Endodermal cell (in vitro differentiated cells): ENCODE results near the gene ABCC6. TPM values are rescaled to one million over a fixed set of nuclear protein-coding genes. Genes with fewer than 3 reads are reported as not detected.

Source experiments
- DNase-seq: peaks from one replicate; pipeline ENCODE4 v3.0.0-alpha.2; 2017
- H3K27ac ChIP-seq: 2 replicates; pipeline ENCODE4 v1.5.1; 2013; ENCODE audit warnings: mild to moderate bottlenecking, low read depth, low read length, moderate library complexity
- H3K27me3 ChIP-seq: 2 replicates; pipeline ENCODE4 v1.6.1; 2013; ENCODE audit warnings: mild to moderate bottlenecking, low read length, moderate library complexity; ENCODE audit not compliant: insufficient read depth, control insufficient read depth, poor library complexity, severe bottlenecking
- H3K36me3 ChIP-seq: 2 replicates; pipeline ENCODE4 v1.7.0; 2013; ENCODE audit warnings: mild to moderate bottlenecking, low read length, moderate library complexity; ENCODE audit not compliant: control insufficient read depth, insufficient read depth
- H3K4me1 ChIP-seq: one replicate; pipeline ENCODE4 v1.7.0; 2013; ENCODE audit warnings: low read length; ENCODE audit not compliant: control insufficient read depth, insufficient read depth
- H3K4me3 ChIP-seq: 2 replicates; pipeline ENCODE4 v1.5.1; 2013; ENCODE audit warnings: mild to moderate bottlenecking, low read length, moderate library complexity
- H3K9ac ChIP-seq: 2 replicates; pipeline ENCODE4 v1.6.1; 2013; ENCODE audit warnings: mild to moderate bottlenecking, low read length, moderate library complexity; ENCODE audit not compliant: poor library complexity, severe bottlenecking; ENCODE audit errors: extremely low read depth
- H3K9me3 ChIP-seq: 2 replicates; pipeline ENCODE4 v1.6.1; 2013; ENCODE audit warnings: mild to moderate bottlenecking, low read length, moderate library complexity; ENCODE audit not compliant: control insufficient read depth
- H3K27ac Mint-ChIP-seq: 2 replicates; pipeline ENCODE4 v1.8.0; 2020; ENCODE audit warnings: mixed read lengths
- H3K27me3 Mint-ChIP-seq: 2 replicates; pipeline ENCODE4 v1.8.0; 2021; ENCODE audit warnings: mild to moderate bottlenecking, mixed read lengths; ENCODE audit not compliant: insufficient read depth
- H3K36me3 Mint-ChIP-seq: 2 replicates; pipeline ENCODE4 v1.8.0; 2020; ENCODE audit warnings: low read depth, mixed read lengths
- H3K4me1 Mint-ChIP-seq: 2 replicates; pipeline ENCODE4 v1.8.0; 2020; ENCODE audit warnings: mixed read lengths
- H3K4me3 Mint-ChIP-seq: 2 replicates; pipeline ENCODE4 v1.8.0; 2020; ENCODE audit warnings: mild to moderate bottlenecking, moderate library complexity, mixed read lengths
- H3K9me3 Mint-ChIP-seq: 2 replicates; pipeline ENCODE4 v1.8.0; 2020; ENCODE audit warnings: mild to moderate bottlenecking, mixed read lengths
- CTCF ChIP-seq: fragments of 200-600 bp; sonication (generic); conservative IDR thresholded peaks from 2 replicates; pipeline ENCODE4 v1.5.0; 2021; ENCODE audit warnings: antibody characterized with exemption, mild to moderate bottlenecking
- WGBS, 2 experiments: methylation state at CpG; one replicate each; pipeline versions ENCODE4 v1.1.5 to v1.1.7; 2013; ENCODE audit warnings: missing lambda C conversion rate in 2 of 2, mixed read lengths in 1 of 2; ENCODE audit not compliant: insufficient coverage in 1 of 2, insufficient read length in 1 of 2; 5-methylcytosine and 5-hydroxymethylcytosine counted together
- total RNA-seq, 2 donors: library from RNA; stranded (reverse); fragmentation: NEBNext Ultra II Directional in 1 of 2; extraction: Animal tissue kit (Norgen Biotek cat#: 25700) in 1 of 2; gene quantifications; 2 replicates in 1 of 2; 3 replicates in 1 of 2; pipeline ENCODE4 v1.2.1, GENCODE V29; 2021

Gene ABCC6
- total RNA-seq, 2 donors from 2014 or later, result 6.5 to 7.8 TPM

- 95 to 97% methylated on average over 12 of the region's 12 CpGs for WGBS, 2 experiments
- H3K27ac Mint-ChIP-seq, result no peak overlapping the region
Observed at GRCh38 chr16:16122264-16122663, 101.0 kb downstream of the ABCC6 start.

GRCh38 chr16:16121185-16121727 lies 102.0 kb downstream of the ABCC6 start:
- no peak for TF ChIP-seq CTCF
- Histone ChIP-seq H3K27ac (no peak overlapping the region), H3K27me3 (no peaks in the 10 kb centered on the region), H3K9me3 (peaks cover 23% of the 10 kb centered on the region), H3K36me3 (peaks cover 48% of the 10 kb centered on the region), H3K9ac (no peak overlapping the region), H3K4me3 (no peak overlapping the region), H3K4me1 (no peaks in the 10 kb centered on the region)
- no peak for DNase-seq
- 88 to 100% methylated on average over 2 to 6 of the region's 6 CpGs for WGBS, 2 experiments
- H3K4me1 Mint-ChIP-seq, result no peaks in the 10 kb centered on the region
- no peak overlapping the region for H3K4me3 Mint-ChIP-seq
- no peaks in the 10 kb centered on the region for H3K27me3 Mint-ChIP-seq
- no peak overlapping the region for H3K27ac Mint-ChIP-seq
- peaks cover 77% of the 10 kb centered on the region for H3K36me3 Mint-ChIP-seq
- peaks cover 15% of the 10 kb centered on the region for H3K9me3 Mint-ChIP-seq

More at GRCh38 chr16:16122264-16122663, 101.0 kb downstream of the ABCC6 start:
- Mint-ChIP-seq H3K36me3 (peaks cover 75% of the 10 kb centered on the region), H3K4me3 (no peak overlapping the region), H3K4me1 (no peaks in the 10 kb centered on the region), H3K27me3 (no peaks in the 10 kb centered on the region), H3K9me3 (peaks cover 15% of the 10 kb centered on the region)
- no peaks in the 10 kb centered on the region for H3K4me1 ChIP-seq
- H3K27ac ChIP-seq, result no peak overlapping the region
- DNase-seq, result no peak
- peaks cover 23% of the 10 kb centered on the region for H3K9me3 ChIP-seq
- no peak overlapping the region for H3K9ac ChIP-seq
- H3K36me3 ChIP-seq, result peaks cover 41% of the 10 kb centered on the region
- no peak overlapping the region for H3K4me3 ChIP-seq
- H3K27me3 ChIP-seq, result no peaks in the 10 kb centered on the region
- no peak for TF ChIP-seq CTCF

GRCh38 chr16:16120382-16121184 lies 102.7 kb downstream of the ABCC6 start:
- H3K36me3 Mint-ChIP-seq, result peaks cover 76% of the 10 kb centered on the region
- peaks cover 44% of the 10 kb centered on the region for H3K36me3 ChIP-seq
- peaks cover 23% of the 10 kb centered on the region for H3K9me3 ChIP-seq
- no peaks in the 10 kb centered on the region for H3K27me3 Mint-ChIP-seq
- H3K4me3 Mint-ChIP-seq, result no peak overlapping the region
- no peak overlapping the region for H3K27ac ChIP-seq
- DNase-seq, result no peak
- no peaks in the 10 kb centered on the region for H3K27me3 ChIP-seq
- no peak for TF ChIP-seq CTCF
- no peaks in the 10 kb centered on the region for H3K4me1 Mint-ChIP-seq
- H3K9ac ChIP-seq, result no peak overlapping the region
- peaks cover 14% of the 10 kb centered on the region for H3K9me3 Mint-ChIP-seq
- no peak overlapping the region for H3K27ac Mint-ChIP-seq
- no peak overlapping the region for H3K4me3 ChIP-seq
- no peaks in the 10 kb centered on the region for H3K4me1 ChIP-seq
- WGBS, 2 experiments, result 90 to 96% methylated on average over 13 to 17 of the region's 17 CpGs
